IMR-90 (cell line): ENCODE measurements around the gene P2RX7. TPM values are rescaled to one million over a fixed set of nuclear protein-coding genes. Genes with fewer than 3 reads are reported as not detected.

Experiments used
- ATAC-seq: fragments of 200-7000 bp; cut with Tn5 transposase; 2 replicates; pipeline ENCODE4 v1.9.1; 2020; ENCODE audit warnings: low read depth, mild to moderate bottlenecking, moderate library complexity
- BruUV-seq: library from RNA; stranded (reverse); fragments of 400-500 nt; replicated peaks from 2 replicates; lab custom pipeline; 2021; lab: Mats Ljungman, UMichigan
- CTCF ChIA-PET: fragments of 300-600 bp; formaldehyde crosslinking; extraction: SDS; loops from one replicate; lab custom pipeline; 2021; ENCODE audit warnings: antibody characterized with exemption; lab: Yijun Ruan, JAX
- POLR2A ChIA-PET: fragments of 300-600 bp; sonication (Branson Sonifier 250); formaldehyde crosslinking; loops from one replicate; lab custom pipeline; 2022; ENCODE audit warnings: antibody characterized with exemption; ENCODE audit not compliant: unreplicated experiment; lab: Charles Lee
- DNase-seq: peaks from one replicate; pipeline ENCODE4 v3.0.0; 2013
- H2AFZ ChIP-seq: replicated peaks from 2 replicates; pipeline ENCODE3; 2013; ENCODE audit warnings: low read length, mild to moderate bottlenecking; ENCODE audit not compliant: poor library complexity
- H2AK5ac ChIP-seq: 2 replicates; pipeline ENCODE4 v1.6.1; 2013; ENCODE audit warnings: low read depth, low read length, inconsistent platforms
- H2AK9ac ChIP-seq: replicated peaks from 2 replicates; pipeline ENCODE3; 2013; ENCODE audit warnings: mild to moderate bottlenecking, low read depth, low read length, moderate library complexity; ENCODE audit not compliant: poor library complexity
- H2BK120ac ChIP-seq: 2 replicates; pipeline ENCODE4 v1.6.1; 2013; ENCODE audit warnings: low read depth, low read length, inconsistent platforms
- H2BK15ac ChIP-seq: 3 replicates; pipeline ENCODE4 v1.6.1; 2013; ENCODE audit warnings: low read depth, low read length, inconsistent platforms
- H2BK20ac ChIP-seq: 2 replicates; pipeline ENCODE4 v1.6.1; 2013; ENCODE audit warnings: low read depth, mild to moderate bottlenecking, inconsistent platforms, low read length, moderate library complexity
- H2BK5ac ChIP-seq: 2 replicates; pipeline ENCODE4 v1.6.1; 2013; ENCODE audit warnings: mild to moderate bottlenecking, low read depth, low read length, inconsistent platforms; ENCODE audit not compliant: poor library complexity, severe bottlenecking
- H3K14ac ChIP-seq: replicated peaks from 2 replicates; pipeline ENCODE4 v1.6.1; 2013; ENCODE audit warnings: low read depth, low read length, inconsistent platforms
- H3K18ac ChIP-seq: 2 replicates; pipeline ENCODE4 v1.6.1; 2013; ENCODE audit warnings: low read depth, low read length, control low read depth
- H3K23ac ChIP-seq: 2 replicates; pipeline ENCODE4 v1.6.1; 2013; ENCODE audit warnings: low read depth, low read length, inconsistent platforms
- H3K27ac ChIP-seq: 2 replicates; pipeline ENCODE4 v1.5.1; 2013; ENCODE audit warnings: mild to moderate bottlenecking, control low read depth, low read length; ENCODE audit not compliant: insufficient read depth
- H3K27me3 ChIP-seq: 2 replicates; pipeline ENCODE4 v1.6.1; 2013; ENCODE audit warnings: low read length; ENCODE audit not compliant: control insufficient read depth, insufficient read depth
- H3K36me3 ChIP-seq: 2 replicates; pipeline ENCODE4 v1.6.1; 2013; ENCODE audit warnings: low read length, mixed read lengths; ENCODE audit not compliant: control insufficient read depth, insufficient read depth
- H3K4ac ChIP-seq: 2 replicates; pipeline ENCODE4 v1.6.1; 2013; ENCODE audit warnings: low read depth, low read length, inconsistent platforms
- H3K4me1 ChIP-seq: 2 replicates; pipeline ENCODE4 v1.6.1; 2013; ENCODE audit warnings: low read length, mixed read lengths; ENCODE audit not compliant: control insufficient read depth, insufficient read depth
- H3K4me2 ChIP-seq: 2 replicates; pipeline ENCODE4 v1.6.1; 2013; ENCODE audit warnings: low read depth, mild to moderate bottlenecking, control low read depth, low read length, moderate library complexity
- H3K4me3 ChIP-seq: 2 replicates; pipeline ENCODE4 v1.5.1; 2013; ENCODE audit warnings: low read depth, mild to moderate bottlenecking, control low read depth, low read length, moderate library complexity; ENCODE audit not compliant: insufficient read depth
- H3K56ac ChIP-seq: 2 replicates; pipeline ENCODE4 v1.6.1; 2013; ENCODE audit warnings: low read length, inconsistent platforms; ENCODE audit not compliant: insufficient read depth; ENCODE audit errors: extremely low read depth
- H3K79me1 ChIP-seq, 2 experiments: 2 replicates each; pipeline ENCODE4 v1.6.1; 2013; ENCODE audit warnings: low read length in 2 of 2, inconsistent platforms in 1 of 2, low read depth in 1 of 2
- H3K9ac ChIP-seq: 2 replicates; pipeline ENCODE4 v1.6.1; 2013; ENCODE audit warnings: low read depth, low read length, control low read depth
- H3K9me1 ChIP-seq: 2 replicates; pipeline ENCODE4 v1.6.1; 2013; ENCODE audit warnings: low read length, inconsistent platforms; ENCODE audit not compliant: insufficient read depth
- H3K9me3 ChIP-seq: 2 replicates; pipeline ENCODE4 v1.6.1; 2013; ENCODE audit warnings: low read length; ENCODE audit not compliant: control insufficient read depth, insufficient read depth
- H4K20me1 ChIP-seq: 2 replicates; pipeline ENCODE4 v1.6.1; 2013; ENCODE audit warnings: low read length, inconsistent platforms; ENCODE audit not compliant: insufficient read depth
- H4K5ac ChIP-seq: 2 replicates; pipeline ENCODE4 v1.6.1; 2013; ENCODE audit warnings: mild to moderate bottlenecking, low read depth, low read length, control low read depth
- H4K8ac ChIP-seq, 2 experiments: 2 replicates each; pipeline ENCODE4 v1.6.1; 2013; ENCODE audit warnings: low read depth in 2 of 2, low read length in 2 of 2, control low read depth in 1 of 2, inconsistent platforms in 1 of 2
- H4K91ac ChIP-seq: 2 replicates; pipeline ENCODE4 v1.6.1; 2013; ENCODE audit warnings: low read depth, low read length, inconsistent platforms; ENCODE audit not compliant: insufficient read depth
- BHLHE40 ChIP-seq: fragments of 150-350 bp; IDR thresholded peaks from 2 replicates; pipeline ENCODE4 v1.6.1; 2016; ENCODE audit warnings: mild to moderate bottlenecking, low read depth, low read length
- CEBPB ChIP-seq: IDR thresholded peaks from 2 replicates; pipeline ENCODE4 v1.6.1; 2012; ENCODE audit warnings: low read depth, low read length, improper control_type of control experiment
- ELK1 ChIP-seq: fragments of 150-350 bp; IDR thresholded peaks from 2 replicates; pipeline ENCODE4 v1.6.1; 2016; ENCODE audit warnings: low read depth, mild to moderate bottlenecking, low read length, moderate library complexity, borderline replicate concordance
- FOS ChIP-seq: fragments of 150-350 bp; IDR thresholded peaks from 2 replicates; pipeline ENCODE4 v1.6.1; 2016; ENCODE audit warnings: low read depth, low read length
- MAFK ChIP-seq: IDR thresholded peaks from 2 replicates; pipeline ENCODE4 v1.6.1; 2012; ENCODE audit warnings: low read depth, low read length, improper control_type of control experiment
- MAZ ChIP-seq: IDR thresholded peaks from 2 replicates; pipeline ENCODE4 v1.6.1; 2012; ENCODE audit warnings: low read depth, mild to moderate bottlenecking, low read length, improper control_type of control experiment, moderate library complexity, borderline replicate concordance
- NFE2L2 ChIP-seq: fragments of 150-350 bp; IDR thresholded peaks from 2 replicates; pipeline ENCODE4 v1.6.1; 2016; ENCODE audit warnings: low read depth, mild to moderate bottlenecking, low read length
- POLR2A ChIP-seq: IDR thresholded peaks from 2 replicates; pipeline ENCODE4 v1.6.1; 2012; ENCODE audit warnings: mild to moderate bottlenecking, low read depth, low read length
- RCOR1 ChIP-seq: IDR thresholded peaks from 2 replicates; pipeline ENCODE4 v1.6.1; 2012; ENCODE audit warnings: mild to moderate bottlenecking, low read length, improper control_type of control experiment; ENCODE audit not compliant: insufficient replicate concordance
- RFX5 ChIP-seq: IDR thresholded peaks from 2 replicates; pipeline ENCODE4 v1.8.0; 2012; ENCODE audit warnings: low read depth, mild to moderate bottlenecking, low read length, moderate library complexity
- SMC3 ChIP-seq: fragments of 150-350 bp; IDR thresholded peaks from 2 replicates; pipeline ENCODE4 v1.6.1; 2016; ENCODE audit warnings: low read depth, mild to moderate bottlenecking, antibody characterized with exemption, low read length, moderate library complexity
- WGBS, 2 experiments: methylation state at CpG; one replicate each; pipeline versions ENCODE4 v1.1.5 to v1.1.7; 2013; ENCODE audit warnings: missing lambda C conversion rate in 2 of 2; ENCODE audit not compliant: insufficient read length in 1 of 2; ENCODE audit errors: extremely low coverage in 2 of 2; 5-methylcytosine and 5-hydroxymethylcytosine counted together
- dilution Hi-C: fragments of 300-500 bp; cut with HindIII; formaldehyde crosslinking; loops from one replicate; pipeline ENCODE4 v1.14.3; 2018; ENCODE audit warnings: low sequenced_read_pairs; ENCODE audit not compliant: unreplicated experiment
- in situ Hi-C: fragments of 300-500 bp; cut with MboI; formaldehyde crosslinking; loops from 3 replicates; pipeline ENCODE4 v1.14.3; 2019; ENCODE audit warnings: low sequenced_read_pairs, inconsistent platforms, mixed read lengths
- intact Hi-C: fragments of 100-400 bp; cut with micrococcal nuclease; formaldehyde crosslinking; loops from 2 replicates; pipeline ENCODE4 v1.10.0; 2022
- polyA plus RNA-seq, 3 experiments: library from polyadenylated mRNA; depleted of rRNA; stranded (reverse); fragments of >200 nt; gene quantifications; 2 replicates each; pipeline ENCODE4 v1.2.3, GENCODE V29; 2012; ENCODE audit warnings: low replicate concordance in 1 of 3
- total RNA-seq: library from RNA; depleted of rRNA; stranded (reverse); fragments of >200 nt; gene quantifications from 2 replicates; pipeline ENCODE4 v1.2.3, GENCODE V29; 2012
- TF ChIP-seq, protein P1 (sequence below): conservative IDR thresholded peaks from 2 replicates; pipeline ENCODE4 v1.5.1; 2012; ENCODE audit warnings: mild to moderate bottlenecking, low read depth, low read length, improper control_type of control experiment
- TF ChIP-seq, protein P2 (sequence below): fragments of 150-350 bp; IDR thresholded peaks from 2 replicates; pipeline ENCODE4 v1.6.1; 2017; ENCODE audit warnings: mild to moderate bottlenecking, antibody characterized with exemption, low read length, low read depth

The P2RX7 gene
- total and polyA plus RNA-seq, 2 of the 4 experiments (the other 2 are of a cell fraction): 0.07 to 0.18 TPM

DNA sequence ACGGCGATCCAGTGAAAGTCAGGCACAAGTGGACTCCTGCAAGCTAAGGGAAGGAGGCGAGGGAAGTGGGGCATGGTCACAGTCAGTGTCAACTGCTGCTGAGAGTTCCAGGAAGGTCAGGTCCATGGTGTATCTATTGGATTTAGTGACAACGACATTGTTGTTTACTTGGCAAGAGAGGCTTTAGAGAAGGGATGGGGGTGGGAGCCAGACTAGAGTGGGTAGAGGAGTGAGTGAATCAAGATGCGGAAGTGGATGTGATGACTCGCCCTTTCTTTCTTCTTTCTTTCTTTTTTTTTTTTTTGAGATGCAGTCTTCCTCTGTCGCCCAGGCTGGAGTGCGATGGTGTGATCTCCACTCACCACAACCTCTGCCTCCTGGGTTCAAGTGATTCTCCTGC lies 12.5 kb downstream of the P2RX7 start:
- Histone ChIP-seq H3K4me1 (no peaks in the 10 kb centered on the region), H4K5ac (0 out of 2 replicates have a peak overlapping the region, but pooled peaks have one; percentile 29), H3K9ac (no peak overlapping the region), H2BK5ac (no peak overlapping the region), H3K56ac (no peak overlapping the region), H3K36me3 (no peaks in the 10 kb centered on the region), H3K9me1 (no peaks in the 10 kb centered on the region; the same call in 1 of the 2 replicates), H3K4me3 (no peak overlapping the region), H2BK20ac (no peak overlapping the region), H3K27ac (no peak overlapping the region), H2BK120ac (no peak overlapping the region), H3K79me1 (no peaks in the 10 kb centered on the region), H2BK15ac (no peak overlapping the region), H3K4ac (no peak overlapping the region), H3K18ac (no peak overlapping the region), H3K27me3 (no peaks in the 10 kb centered on the region; the same call in none of the 2 replicates), H2AK5ac (no peak overlapping the region), H3K4me2 (no peak overlapping the region), H3K23ac (no peak overlapping the region), H2AK9ac (peak overlapping the region; percentile 6), H3K14ac (no peak overlapping the region; the same call in 1 of the 2 replicates), H4K91ac (no peak overlapping the region), H3K9me3 (peaks cover 3% of the 10 kb centered on the region), H4K20me1 (no peaks in the 10 kb centered on the region), H4K8ac (no peak overlapping the region), H2AFZ (no peak overlapping the region)
- CTCF ChIA-PET: no interaction called here
- DNase-seq: peak; percentile 18
- in situ Hi-C loops: no loop called here
- POLR2A ChIA-PET: interaction anchor here (0.6 kb wide), 1 partner anchor 22 kb away, joined by 7 read pairs; no protein-coding TSS in a partner anchor
- ATAC-seq: no peak
- TF ChIP-seq RFX5: no peak
- no peak for TF ChIP-seq MAFK
- no peak for TF ChIP-seq POLR2A
- TF ChIP-seq RCOR1: no peak
- TF ChIP-seq, protein P1, sequence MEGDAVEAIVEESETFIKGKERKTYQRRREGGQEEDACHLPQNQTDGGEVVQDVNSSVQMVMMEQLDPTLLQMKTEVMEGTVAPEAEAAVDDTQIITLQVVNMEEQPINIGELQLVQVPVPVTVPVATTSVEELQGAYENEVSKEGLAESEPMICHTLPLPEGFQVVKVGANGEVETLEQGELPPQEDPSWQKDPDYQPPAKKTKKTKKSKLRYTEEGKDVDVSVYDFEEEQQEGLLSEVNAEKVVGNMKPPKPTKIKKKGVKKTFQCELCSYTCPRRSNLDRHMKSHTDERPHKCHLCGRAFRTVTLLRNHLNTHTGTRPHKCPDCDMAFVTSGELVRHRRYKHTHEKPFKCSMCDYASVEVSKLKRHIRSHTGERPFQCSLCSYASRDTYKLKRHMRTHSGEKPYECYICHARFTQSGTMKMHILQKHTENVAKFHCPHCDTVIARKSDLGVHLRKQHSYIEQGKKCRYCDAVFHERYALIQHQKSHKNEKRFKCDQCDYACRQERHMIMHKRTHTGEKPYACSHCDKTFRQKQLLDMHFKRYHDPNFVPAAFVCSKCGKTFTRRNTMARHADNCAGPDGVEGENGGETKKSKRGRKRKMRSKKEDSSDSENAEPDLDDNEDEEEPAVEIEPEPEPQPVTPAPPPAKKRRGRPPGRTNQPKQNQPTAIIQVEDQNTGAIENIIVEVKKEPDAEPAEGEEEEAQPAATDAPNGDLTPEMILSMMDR: no peak
- TF ChIP-seq ELK1: no peak
- no peak for TF ChIP-seq BHLHE40
- TF ChIP-seq MAZ: no peak
- TF ChIP-seq CEBPB: no peak
- TF ChIP-seq FOS: no peak
- TF ChIP-seq SMC3: no peak
- no peak for TF ChIP-seq NFE2L2
- TF ChIP-seq, protein P2, sequence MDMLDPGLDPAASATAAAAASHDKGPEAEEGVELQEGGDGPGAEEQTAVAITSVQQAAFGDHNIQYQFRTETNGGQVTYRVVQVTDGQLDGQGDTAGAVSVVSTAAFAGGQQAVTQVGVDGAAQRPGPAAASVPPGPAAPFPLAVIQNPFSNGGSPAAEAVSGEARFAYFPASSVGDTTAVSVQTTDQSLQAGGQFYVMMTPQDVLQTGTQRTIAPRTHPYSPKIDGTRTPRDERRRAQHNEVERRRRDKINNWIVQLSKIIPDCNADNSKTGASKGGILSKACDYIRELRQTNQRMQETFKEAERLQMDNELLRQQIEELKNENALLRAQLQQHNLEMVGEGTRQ: no peak
- WGBS, 2 experiments: 73% methylated on average over 3 of the region's 8 CpGs; no CpG with 5 or more reads in 1 of the 2 experiments
- BruUV-seq: no TSS peak
- intact Hi-C loops: no loop called here
- dilution Hi-C loops: no loop called here
